ENCODE results near the gene MBD3L4.

- TF ChIP-seq PPARA (CRISPR knock-in tag; IDR thresholded peaks at IDR 0.05; ENCODE audit: borderline replicate concordance) (no peak), RARB (CRISPR knock-in tag; IDR thresholded peaks at IDR 0.05) (no peak), TCF4 (CRISPR knock-in tag; IDR thresholded peaks at IDR 0.05; ENCODE audit: borderline replicate concordance) (no peak), SNAI2 (CRISPR knock-in tag; IDR thresholded peaks at IDR 0.05) (no peak), ZC3H10 (CRISPR knock-in tag; IDR thresholded peaks at IDR 0.05) (no peak)
Observed at GRCh38 chr19:7067716-7068115, 27.7 kb upstream of the MBD3L4 start.

Data from SK-N-SH treated with all-trans-retinoic acid at 6 μM for 48 hours (cell line).